Measurements from ENCODE around the gene FNDC3B.

The FNDC3B gene

DNA sequence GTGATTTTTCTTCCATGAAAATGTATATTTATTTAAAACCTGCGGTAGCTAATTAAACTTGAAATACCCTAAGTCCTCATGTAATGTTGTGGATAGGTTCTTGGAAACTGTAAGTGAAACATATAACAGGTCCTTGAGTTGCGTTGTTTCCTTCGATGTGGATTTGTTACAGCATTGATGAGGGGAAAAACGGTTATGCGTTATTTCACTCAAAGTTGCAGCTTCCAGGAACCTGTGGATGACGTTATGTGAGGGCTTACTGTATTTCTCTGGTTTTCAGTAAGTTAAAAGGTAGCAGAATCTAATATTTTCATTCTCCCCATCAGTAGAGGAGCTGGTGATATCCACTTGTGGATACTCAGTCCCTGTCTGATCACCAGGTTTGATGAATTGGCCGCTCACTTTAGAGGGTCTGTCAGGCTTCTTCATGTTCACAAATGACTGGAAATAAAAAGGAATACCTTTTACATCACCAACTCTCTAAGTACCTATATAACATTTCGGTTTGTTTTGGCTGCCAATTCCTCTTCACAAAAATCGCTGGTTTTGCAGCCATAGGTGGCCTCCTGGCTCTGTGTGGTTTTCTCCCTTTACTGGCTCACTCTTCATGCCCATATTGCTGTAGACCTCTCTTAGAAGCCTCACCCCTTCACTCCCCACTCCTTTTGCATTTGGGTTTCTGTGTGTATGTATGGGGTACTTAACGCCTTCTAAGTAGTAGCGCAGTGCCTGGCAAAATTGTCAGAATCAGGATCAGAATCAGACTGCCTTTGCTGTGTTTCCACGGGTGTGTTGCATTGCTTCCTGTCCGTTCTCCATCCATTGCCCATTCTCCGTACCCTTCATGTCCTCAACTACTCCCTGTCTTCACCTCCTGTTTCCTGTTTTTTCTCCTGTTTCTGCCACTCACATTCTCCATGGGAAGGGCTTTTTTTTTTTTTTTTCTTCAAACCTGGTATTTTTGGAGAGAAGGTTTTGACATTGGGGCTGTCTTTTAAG, 112.6 kb downstream of the FNDC3B start:
- H3K27ac ChIP-seq (ENCODE audit: low read depth, low read length) = peak overlapping the region; percentile 94
- no peaks in the 10 kb centered on the region for H3K27me3 ChIP-seq (ENCODE audit: insufficient read depth, low read length)
- no peak overlapping the region for H2AFZ ChIP-seq (ENCODE audit: low read length, unreplicated experiment)
- peaks cover 90% of the 10 kb centered on the region for H3K4me1 ChIP-seq (ENCODE audit: control insufficient read depth, insufficient read depth, low read length, unreplicated experiment)
- H3K36me3 ChIP-seq (ENCODE audit: insufficient read depth, low read length) = peaks cover 18% of the 10 kb centered on the region; the same call in 1 of the 2 replicates
- peaks cover 86% of the 10 kb centered on the region for H3K79me2 ChIP-seq (ENCODE audit: control insufficient read depth, insufficient read depth, low read length, unreplicated experiment)
- H3K4me3 ChIP-seq (ENCODE audit: low read depth, low read length) = peak overlapping the region; percentile 3; the same call in 1 of the 2 replicates

DNA sequence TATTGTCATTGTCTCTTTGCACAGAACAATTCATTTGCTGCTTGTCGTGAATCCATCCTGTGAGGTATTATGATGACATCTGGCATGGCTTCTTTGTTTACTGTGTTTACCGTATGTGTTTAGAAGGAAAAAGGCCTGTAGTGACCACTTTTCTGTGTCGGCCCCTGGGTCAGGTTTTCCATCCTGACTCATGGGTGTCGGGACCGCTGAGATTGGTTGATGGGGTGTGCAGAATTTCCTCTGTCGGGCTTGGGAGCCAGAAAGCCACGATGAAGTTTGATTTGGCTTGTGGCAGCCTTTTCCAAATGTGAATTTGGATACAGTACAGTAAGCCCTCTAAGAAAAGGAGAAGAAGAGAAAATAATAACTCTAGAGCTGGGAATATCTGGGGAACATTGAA, 113.5 kb downstream of the FNDC3B start:
- peaks cover 90% of the 10 kb centered on the region for H3K4me1 ChIP-seq (ENCODE audit: control insufficient read depth, insufficient read depth, low read length, unreplicated experiment)
- peaks cover 14% of the 10 kb centered on the region; the same call in 1 of the 2 replicates for H3K36me3 ChIP-seq (ENCODE audit: insufficient read depth, low read length)
- H3K4me3 ChIP-seq (ENCODE audit: low read depth, low read length) = peak overlapping the region; percentile 20
- peaks cover 88% of the 10 kb centered on the region for H3K79me2 ChIP-seq (ENCODE audit: control insufficient read depth, insufficient read depth, low read length, unreplicated experiment)
- no peak overlapping the region for H2AFZ ChIP-seq (ENCODE audit: low read length, unreplicated experiment)
- no peaks in the 10 kb centered on the region for H3K27me3 ChIP-seq (ENCODE audit: insufficient read depth, low read length)
- peak overlapping the region; percentile 94 for H3K27ac ChIP-seq (ENCODE audit: low read depth, low read length)

DNA sequence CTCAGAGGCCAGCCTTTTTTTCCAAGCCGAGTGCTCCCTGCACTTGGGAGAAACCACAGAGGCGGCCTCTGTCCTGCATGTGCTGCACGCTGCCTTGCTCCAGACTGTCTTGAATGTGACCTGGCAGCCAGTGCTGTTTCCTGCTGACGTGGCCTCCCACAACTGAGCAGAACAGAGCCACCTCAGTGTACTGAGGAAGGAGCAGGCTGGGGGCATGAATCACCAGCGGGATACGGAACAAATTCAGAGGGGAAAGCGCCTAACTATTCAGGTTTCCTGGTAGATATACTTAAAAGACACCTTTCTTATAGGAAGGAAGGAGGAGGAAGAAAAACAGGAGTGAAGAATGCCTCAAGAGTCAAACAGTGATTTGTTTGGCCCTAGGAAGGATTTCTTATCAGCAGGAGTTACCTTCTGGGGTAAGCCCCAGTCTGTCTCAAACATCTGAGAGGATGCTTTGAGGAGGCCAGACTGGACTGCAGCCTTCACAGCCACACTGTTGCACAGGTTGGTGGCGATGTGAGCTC, 114.0 kb downstream of the FNDC3B start:
- peaks cover 90% of the 10 kb centered on the region for H3K4me1 ChIP-seq (ENCODE audit: control insufficient read depth, insufficient read depth, low read length, unreplicated experiment)
- peak overlapping the region; percentile 94 for H3K27ac ChIP-seq (ENCODE audit: low read depth, low read length)
- no peak overlapping the region for H2AFZ ChIP-seq (ENCODE audit: low read length, unreplicated experiment)
- H3K36me3 ChIP-seq (ENCODE audit: insufficient read depth, low read length) = peaks cover 19% of the 10 kb centered on the region; the same call in 1 of the 2 replicates
- H3K4me3 ChIP-seq (ENCODE audit: low read depth, low read length) = peak overlapping the region; percentile 10; the same call in 1 of the 2 replicates
- peaks cover 90% of the 10 kb centered on the region for H3K79me2 ChIP-seq (ENCODE audit: control insufficient read depth, insufficient read depth, low read length, unreplicated experiment)
- no peaks in the 10 kb centered on the region for H3K27me3 ChIP-seq (ENCODE audit: insufficient read depth, low read length)

DNA sequence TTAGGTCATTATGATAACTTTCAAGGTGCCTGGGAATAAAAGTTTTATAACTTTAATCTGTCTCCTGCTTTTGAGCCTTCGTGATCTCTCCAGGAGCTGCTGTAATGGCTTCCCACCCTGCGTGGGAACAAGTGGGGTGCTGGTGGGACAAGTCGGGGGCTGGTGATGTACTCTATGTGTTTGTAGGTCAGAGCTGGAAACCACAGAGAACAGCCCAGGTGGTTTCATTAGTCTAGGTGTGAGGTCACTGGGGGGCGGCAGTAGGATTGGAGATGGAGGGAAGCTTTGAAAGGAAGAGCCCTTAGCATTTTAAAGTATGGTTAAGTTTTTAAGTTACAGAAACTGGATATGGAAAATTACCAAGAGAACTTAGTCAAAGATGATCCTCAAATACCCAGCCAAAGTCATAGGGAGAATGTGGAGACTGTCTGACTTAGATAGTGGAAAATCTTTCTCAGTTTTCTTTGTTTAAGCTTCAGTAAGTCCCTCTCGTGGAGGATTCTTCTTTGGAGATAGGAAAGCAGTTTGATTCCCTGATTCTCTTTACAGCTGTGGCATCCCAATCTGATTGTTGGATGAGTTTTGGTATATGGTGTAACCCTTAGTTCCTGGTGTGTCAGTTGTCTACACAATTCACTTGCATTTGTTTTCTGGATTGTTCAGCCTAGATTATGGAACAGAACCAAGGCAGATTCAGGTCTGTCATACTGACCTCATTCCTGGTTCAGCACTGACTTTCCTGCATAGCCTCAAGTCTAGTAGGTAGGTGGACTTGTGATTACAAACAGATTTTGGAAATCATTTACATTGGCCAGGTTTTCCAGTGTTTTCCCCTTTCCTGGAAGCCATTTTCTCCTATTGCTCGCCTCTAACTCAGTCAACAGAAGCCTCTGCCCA, 115.6 kb downstream of the FNDC3B start:
- H2AFZ ChIP-seq (ENCODE audit: low read length, unreplicated experiment) = no peak overlapping the region
- H3K4me3 ChIP-seq (ENCODE audit: low read depth, low read length) = no peak overlapping the region
- peaks cover 89% of the 10 kb centered on the region for H3K79me2 ChIP-seq (ENCODE audit: control insufficient read depth, insufficient read depth, low read length, unreplicated experiment)
- H3K27ac ChIP-seq (ENCODE audit: low read depth, low read length) = peak overlapping the region; percentile 94
- H3K4me1 ChIP-seq (ENCODE audit: control insufficient read depth, insufficient read depth, low read length, unreplicated experiment) = peaks cover 95% of the 10 kb centered on the region
- H3K27me3 ChIP-seq (ENCODE audit: insufficient read depth, low read length) = no peaks in the 10 kb centered on the region
- H3K36me3 ChIP-seq (ENCODE audit: insufficient read depth, low read length) = peaks cover 15% of the 10 kb centered on the region; the same call in 1 of the 2 replicates

DNA sequence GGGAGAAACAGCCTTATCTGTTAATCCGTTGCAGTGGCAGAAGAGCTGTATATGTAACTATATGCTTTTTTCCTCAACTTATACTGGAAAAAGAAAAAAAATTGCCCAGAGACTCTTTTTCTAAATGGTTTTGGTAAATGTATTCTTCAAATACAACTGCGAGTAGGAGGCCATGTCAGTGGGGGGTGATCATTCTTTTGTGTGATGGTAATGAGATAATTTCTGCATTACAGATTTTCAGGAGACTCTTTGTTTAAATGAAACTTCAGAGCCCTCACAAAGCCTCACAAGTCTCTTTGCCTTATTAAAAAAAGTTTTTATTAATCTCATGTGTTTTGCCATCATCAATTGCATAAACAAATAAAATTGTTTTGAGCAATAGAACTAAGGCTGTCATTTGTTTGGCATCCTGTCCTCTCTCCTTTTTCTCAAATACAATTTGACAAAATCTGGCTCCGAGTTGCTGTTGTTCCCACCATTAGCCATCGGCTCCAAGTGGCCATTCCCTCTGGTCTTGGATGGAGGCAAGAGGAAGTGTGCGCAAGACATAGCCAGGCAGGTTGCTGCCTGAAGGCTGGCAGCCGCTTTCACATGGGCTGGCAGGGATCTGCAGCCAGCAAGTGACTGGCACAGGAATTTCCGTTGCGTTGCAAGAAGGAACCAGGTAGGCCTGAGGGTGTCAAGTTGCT, 116.7 kb downstream of the FNDC3B start:
- peak overlapping the region; percentile 94 for H3K27ac ChIP-seq (ENCODE audit: low read depth, low read length)
- no peak overlapping the region for H3K4me3 ChIP-seq (ENCODE audit: low read depth, low read length)
- H3K36me3 ChIP-seq (ENCODE audit: insufficient read depth, low read length) = peaks cover 15% of the 10 kb centered on the region; the same call in 1 of the 2 replicates
- H3K79me2 ChIP-seq (ENCODE audit: control insufficient read depth, insufficient read depth, low read length, unreplicated experiment) = peaks cover 89% of the 10 kb centered on the region
- no peak overlapping the region for H2AFZ ChIP-seq (ENCODE audit: low read length, unreplicated experiment)
- no peaks in the 10 kb centered on the region for H3K27me3 ChIP-seq (ENCODE audit: insufficient read depth, low read length)
- peaks cover 92% of the 10 kb centered on the region for H3K4me1 ChIP-seq (ENCODE audit: control insufficient read depth, insufficient read depth, low read length, unreplicated experiment)

DNA sequence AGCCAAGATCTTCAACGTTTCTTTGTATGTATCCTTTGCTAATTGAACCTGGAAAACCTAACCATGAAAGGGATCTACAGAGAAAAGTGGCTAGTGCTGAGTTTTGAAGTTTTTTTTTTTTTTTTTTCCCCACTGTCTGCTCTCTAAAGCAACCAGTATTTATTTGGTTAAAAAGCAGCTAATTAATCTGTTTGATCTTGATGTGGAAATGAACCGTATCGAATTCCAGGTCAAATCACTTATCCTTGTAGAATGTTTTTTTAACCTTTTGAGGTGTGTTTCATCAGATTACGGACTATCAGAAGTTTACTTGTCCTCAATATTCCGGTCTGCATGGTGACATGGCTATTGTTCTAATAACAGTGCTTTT, 117.2 kb downstream of the FNDC3B start:
- Histone ChIP-seq H2AFZ (ENCODE audit: low read length, unreplicated experiment) (no peak overlapping the region), H3K27me3 (ENCODE audit: insufficient read depth, low read length) (no peaks in the 10 kb centered on the region), H3K4me1 (ENCODE audit: control insufficient read depth, insufficient read depth, low read length, unreplicated experiment) (peaks cover 86% of the 10 kb centered on the region), H3K4me3 (ENCODE audit: low read depth, low read length) (no peak overlapping the region), H3K27ac (ENCODE audit: low read depth, low read length) (peak overlapping the region; percentile 94; the same call in 1 of the 2 replicates), H3K79me2 (ENCODE audit: control insufficient read depth, insufficient read depth, low read length, unreplicated experiment) (peaks cover 89% of the 10 kb centered on the region), H3K36me3 (ENCODE audit: insufficient read depth, low read length) (peaks cover 13% of the 10 kb centered on the region; the same call in 1 of the 2 replicates)

DNA sequence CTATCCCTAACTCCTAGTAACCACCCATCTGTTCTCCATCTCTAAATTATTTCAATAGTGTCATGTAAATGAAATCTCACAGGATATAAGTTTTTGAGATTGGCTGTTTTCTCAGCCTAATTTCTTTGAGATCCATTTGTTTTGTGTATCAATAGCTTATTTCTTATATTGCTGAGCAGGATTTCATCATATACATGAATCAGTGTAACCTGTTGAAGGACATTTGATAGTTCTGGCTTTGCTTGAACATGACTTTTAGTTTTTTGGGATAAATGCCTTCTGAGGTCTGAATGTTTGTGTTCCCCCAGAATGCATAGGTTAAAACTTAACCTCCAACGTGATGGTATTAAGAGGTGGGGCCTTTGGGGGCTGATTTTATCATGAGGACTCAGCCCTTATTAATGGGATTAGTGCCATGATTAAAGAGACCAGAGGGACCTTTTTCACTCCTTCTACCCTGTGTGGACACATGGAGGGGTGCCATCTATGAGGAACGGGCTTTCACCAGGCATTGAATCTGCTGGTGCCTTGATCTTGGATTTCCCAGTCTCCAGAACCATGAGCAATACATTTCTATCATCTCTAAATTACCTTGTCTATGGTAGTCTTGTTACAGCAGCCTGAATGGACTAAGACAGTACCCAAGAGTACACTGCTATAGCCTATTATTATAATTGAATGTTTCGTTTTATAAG, 118.3 kb downstream of the FNDC3B start:
- Histone ChIP-seq H3K27ac (ENCODE audit: low read depth, low read length) (peak overlapping the region; percentile 94), H2AFZ (ENCODE audit: low read length, unreplicated experiment) (no peak overlapping the region), H3K79me2 (ENCODE audit: control insufficient read depth, insufficient read depth, low read length, unreplicated experiment) (peaks cover 91% of the 10 kb centered on the region), H3K27me3 (ENCODE audit: insufficient read depth, low read length) (no peaks in the 10 kb centered on the region), H3K36me3 (ENCODE audit: insufficient read depth, low read length) (peaks cover 13% of the 10 kb centered on the region; the same call in 1 of the 2 replicates), H3K4me1 (ENCODE audit: control insufficient read depth, insufficient read depth, low read length, unreplicated experiment) (peaks cover 75% of the 10 kb centered on the region), H3K4me3 (ENCODE audit: low read depth, low read length) (no peak overlapping the region)

DNA sequence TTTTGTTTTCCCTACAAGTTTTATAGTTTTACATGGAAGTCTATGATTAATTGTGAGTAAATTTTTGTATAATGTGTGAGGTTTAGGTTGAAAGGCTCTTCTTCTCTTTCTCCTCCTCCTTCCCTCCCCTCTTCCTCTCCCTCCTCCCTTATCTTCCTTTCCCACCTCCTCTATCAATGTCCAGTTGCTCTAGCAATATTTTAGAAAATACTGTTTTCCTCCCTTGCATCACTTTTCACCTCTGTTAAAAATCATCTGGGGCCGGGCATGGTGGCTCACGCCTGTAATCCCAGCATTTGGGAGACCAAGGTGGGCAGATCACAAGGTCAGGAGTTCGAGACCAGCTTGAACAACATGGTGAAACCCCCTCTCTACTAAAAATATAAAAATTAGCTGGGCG, 119.4 kb downstream of the FNDC3B start:
- Histone ChIP-seq H3K36me3 (ENCODE audit: insufficient read depth, low read length) (peaks cover 13% of the 10 kb centered on the region; the same call in 1 of the 2 replicates), H3K4me3 (ENCODE audit: low read depth, low read length) (no peak overlapping the region), H2AFZ (ENCODE audit: low read length, unreplicated experiment) (no peak overlapping the region), H3K27ac (ENCODE audit: low read depth, low read length) (peak overlapping the region; percentile 94), H3K79me2 (ENCODE audit: control insufficient read depth, insufficient read depth, low read length, unreplicated experiment) (peaks cover 98% of the 10 kb centered on the region), H3K27me3 (ENCODE audit: insufficient read depth, low read length) (no peaks in the 10 kb centered on the region), H3K4me1 (ENCODE audit: control insufficient read depth, insufficient read depth, low read length, unreplicated experiment) (peaks cover 66% of the 10 kb centered on the region)

DNA sequence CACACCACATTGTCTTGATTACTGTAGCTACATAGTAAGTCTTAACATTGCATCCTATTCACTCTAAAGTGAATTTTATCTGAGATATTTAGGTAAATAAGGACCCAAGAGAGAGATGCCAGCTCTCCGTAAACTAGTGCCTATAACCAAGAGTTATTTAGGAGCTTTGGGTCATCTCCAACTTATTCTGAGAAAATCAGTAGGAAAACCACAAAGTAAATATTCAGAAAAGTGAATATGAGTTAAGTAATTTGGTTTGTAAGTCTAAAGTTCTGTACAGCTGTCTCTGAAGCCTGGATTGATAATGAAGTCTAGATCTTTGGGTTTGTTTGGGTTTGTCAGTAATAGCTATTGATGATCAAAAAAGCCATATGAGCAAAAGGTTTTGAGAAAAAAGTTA, 120.0 kb downstream of the FNDC3B start:
- H3K36me3 ChIP-seq (ENCODE audit: insufficient read depth, low read length) = peaks cover 13% of the 10 kb centered on the region; the same call in 1 of the 2 replicates
- no peak overlapping the region for H2AFZ ChIP-seq (ENCODE audit: low read length, unreplicated experiment)
- H3K27ac ChIP-seq (ENCODE audit: low read depth, low read length) = peak overlapping the region; percentile 94
- peaks cover 60% of the 10 kb centered on the region for H3K4me1 ChIP-seq (ENCODE audit: control insufficient read depth, insufficient read depth, low read length, unreplicated experiment)
- H3K79me2 ChIP-seq (ENCODE audit: control insufficient read depth, insufficient read depth, low read length, unreplicated experiment) = peaks cover 98% of the 10 kb centered on the region
- no peaks in the 10 kb centered on the region for H3K27me3 ChIP-seq (ENCODE audit: insufficient read depth, low read length)
- H3K4me3 ChIP-seq (ENCODE audit: low read depth, low read length) = no peak overlapping the region
